DND-41 (cell line): Measurements from ENCODE around the gene ITGAV.

ENCODE experiments used
- CTCF ChIP-seq: IDR thresholded peaks from 2 replicates; pipeline ENCODE4 v1.5.1; 2012; ENCODE audit warnings: borderline replicate concordance, low read length, moderate library complexity, mild to moderate bottlenecking; ENCODE audit not compliant: poor library complexity, severe bottlenecking; ENCODE audit errors: extremely low read depth
- EZH2 ChIP-seq: IDR thresholded peaks from 3 replicates; pipeline ENCODE4 v1.6.1; 2012; ENCODE audit warnings: borderline replicate concordance, low read depth, mild to moderate bottlenecking, moderate library complexity, low read length, inconsistent platforms; ENCODE audit not compliant: severe bottlenecking

GRCh38 chr2:186595219-186595618 is 5.4 kb downstream of the ITGAV start:
- no peak for TF ChIP-seq CTCF
- TF ChIP-seq EZH2: no peak
